GM18870 (cell line): Measurements from ENCODE around the gene REG3G.
"Not testable (repeated sequence)": the region's sequence is repeated elsewhere in the genome, so short reads cannot be mapped to it uniquely, and the experiment has no call there.

Experiments
- ATAC-seq: cut with Tn5 transposase; IDR thresholded peaks from one replicate; pipeline ENCODE4 v1.9.1; 2021; ENCODE audit warnings: moderate library complexity; ENCODE audit not compliant: unreplicated experiment

The REG3G gene

DNA sequence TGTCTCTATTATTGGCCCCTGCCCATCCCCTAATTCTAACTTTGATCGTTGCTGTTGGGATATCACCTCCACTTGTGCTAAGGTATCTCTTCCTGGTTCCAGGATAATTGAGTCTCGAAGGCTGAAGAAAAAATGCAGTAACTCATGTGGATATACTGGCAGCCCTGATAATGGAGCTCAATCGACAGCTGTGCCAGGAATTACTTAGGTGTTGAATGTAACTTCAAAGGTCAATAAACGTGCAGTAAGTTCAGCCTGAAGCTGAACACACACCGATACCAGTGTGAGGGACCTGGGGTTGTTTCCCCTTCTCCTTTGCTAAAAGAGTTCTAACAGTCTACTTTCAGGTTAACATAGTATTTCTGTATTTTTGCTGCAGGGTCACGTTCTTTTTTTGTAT, 11.9 kb upstream of the REG3G start:
- no peak for ATAC-seq

DNA sequence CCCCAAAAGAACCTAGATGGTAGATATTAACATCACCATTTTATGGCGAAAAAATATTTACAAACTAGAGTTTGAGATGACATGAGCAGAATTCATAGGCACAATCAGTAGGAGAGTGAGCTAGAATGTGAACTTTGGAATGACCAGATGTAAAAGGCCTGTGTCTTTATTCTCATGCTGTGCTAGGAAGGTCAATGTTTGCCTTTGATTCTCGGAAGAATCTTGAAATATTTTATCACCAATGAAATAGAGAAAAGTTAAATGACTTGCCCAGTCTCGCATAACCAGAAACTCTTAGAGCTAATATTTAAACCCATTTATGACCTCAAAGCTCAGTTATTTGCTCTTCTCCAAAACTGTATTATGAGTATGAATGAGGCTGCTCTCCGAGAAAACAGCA, 9.2 kb upstream of the REG3G start:
- ATAC-seq, result no peak

DNA sequence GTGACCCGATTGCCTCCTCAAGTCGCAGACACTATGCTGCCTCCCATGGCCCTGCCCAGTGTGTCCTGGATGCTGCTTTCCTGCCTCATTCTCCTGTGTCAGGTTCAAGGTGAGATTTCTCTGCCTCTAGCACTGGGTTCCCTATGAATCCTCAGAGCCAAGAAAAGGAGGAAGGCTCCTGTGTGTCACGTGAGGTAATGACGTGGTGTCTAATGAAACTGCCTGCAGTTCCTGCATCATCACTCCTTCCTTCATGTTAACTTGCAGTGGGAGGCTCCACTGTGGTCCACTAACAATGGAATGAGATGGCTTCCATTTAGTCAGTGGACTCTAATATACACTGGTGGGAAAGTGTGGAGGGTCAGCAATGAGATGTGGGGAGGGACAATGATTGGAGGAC, 559 bp downstream of the REG3G start:
- ATAC-seq, result no peak

DNA sequence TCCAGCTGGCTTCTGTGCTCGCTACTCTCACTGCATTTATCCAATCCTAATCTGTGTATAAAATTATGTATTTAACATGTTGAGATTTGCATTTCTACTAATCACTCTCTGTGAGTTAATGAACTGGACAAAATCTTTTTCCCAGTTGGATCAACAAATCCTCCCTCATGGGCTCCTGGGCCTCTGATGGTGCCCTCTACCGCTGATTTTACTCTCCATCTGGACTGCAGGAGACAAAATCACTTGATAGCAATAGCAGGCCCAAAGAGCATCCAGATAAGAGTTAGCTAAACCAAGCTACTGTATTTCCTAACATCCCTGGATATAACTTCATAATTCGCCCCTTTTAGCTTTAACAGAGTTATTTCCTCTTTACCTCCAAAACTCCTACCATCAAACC, 14.4 kb downstream of the REG3G start:
- ATAC-seq, result no peak

DNA sequence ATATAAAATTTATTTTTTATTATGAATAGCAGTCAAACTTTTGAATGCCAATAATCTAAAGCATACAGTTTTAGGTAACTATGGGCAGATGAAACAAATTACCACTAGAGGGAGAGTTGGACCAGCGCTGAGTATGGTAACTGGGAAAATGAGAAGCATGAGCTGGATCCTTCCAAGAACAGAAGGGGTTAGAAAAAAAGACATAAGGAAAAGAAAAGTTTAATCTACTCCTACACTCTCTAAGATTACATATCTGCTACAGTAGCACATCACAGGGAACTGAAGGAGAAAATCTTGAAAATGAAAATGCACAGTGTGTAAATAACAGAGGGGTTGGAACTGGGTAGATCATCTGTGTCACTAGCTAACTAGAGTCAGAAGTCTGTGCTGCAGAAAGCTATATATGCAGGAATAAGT, 15.5 kb downstream of the REG3G start:
- no peak for ATAC-seq

DNA sequence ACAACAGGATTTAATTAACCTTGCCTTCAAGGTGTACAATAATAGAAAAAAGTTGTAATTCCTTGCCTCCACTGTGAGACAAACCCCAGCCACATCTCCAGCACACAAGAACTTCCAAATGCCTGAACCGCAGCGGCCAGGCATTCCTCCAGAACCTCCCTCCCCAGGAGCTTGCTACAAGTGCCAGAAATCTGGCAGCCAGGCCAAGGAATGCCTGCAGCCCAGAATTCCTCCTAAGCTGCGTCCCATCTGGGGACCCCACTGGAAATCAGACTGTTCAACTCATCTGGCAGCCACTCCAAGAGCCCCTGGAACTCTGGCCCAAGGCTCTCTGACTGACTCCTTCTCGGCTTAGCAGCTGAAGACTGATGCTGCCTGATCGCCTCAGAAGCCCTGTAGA, 28.0 kb downstream of the REG3G start:
- ATAC-seq, result not testable (repeated sequence)

DNA sequence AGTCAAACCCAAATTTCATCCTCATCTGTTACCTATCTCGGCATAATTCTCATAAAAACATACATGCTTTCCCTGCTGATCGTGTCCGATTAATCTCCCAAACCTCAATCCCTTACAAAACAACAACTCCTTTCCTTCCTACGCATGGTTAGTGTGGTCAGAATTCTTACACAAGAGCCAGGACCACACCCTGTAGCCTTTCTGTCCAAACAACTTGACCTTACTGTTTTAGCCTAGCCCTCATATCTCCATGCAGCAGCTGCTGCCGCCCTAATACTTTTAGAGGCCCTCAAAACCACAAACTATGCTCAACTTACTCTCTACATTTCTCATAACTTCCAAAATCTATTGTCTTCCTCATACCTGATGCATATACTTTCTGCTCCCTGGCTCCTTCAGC, 29.3 kb downstream of the REG3G start:
- ATAC-seq, result not testable (repeated sequence)

DNA sequence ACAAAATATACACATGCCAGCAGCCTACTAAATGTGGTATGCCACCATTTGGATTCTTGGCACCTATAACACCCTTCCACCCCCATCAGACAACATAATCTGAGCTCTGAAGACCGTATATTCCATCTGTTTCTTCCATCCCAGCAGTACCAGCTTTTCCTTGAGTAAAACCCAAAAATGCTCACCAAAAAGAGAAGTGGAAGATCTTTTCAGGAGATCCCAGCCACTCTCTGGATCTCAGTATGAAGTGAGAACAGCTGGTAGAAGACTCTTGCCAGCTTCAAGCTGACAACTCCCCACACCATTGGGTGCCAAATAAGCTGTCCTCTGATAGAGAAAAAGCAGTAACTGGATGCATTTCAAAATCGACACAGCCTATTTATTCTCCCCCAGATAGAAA, 39.7 kb downstream of the REG3G start:
- ATAC-seq, result no peak

DNA sequence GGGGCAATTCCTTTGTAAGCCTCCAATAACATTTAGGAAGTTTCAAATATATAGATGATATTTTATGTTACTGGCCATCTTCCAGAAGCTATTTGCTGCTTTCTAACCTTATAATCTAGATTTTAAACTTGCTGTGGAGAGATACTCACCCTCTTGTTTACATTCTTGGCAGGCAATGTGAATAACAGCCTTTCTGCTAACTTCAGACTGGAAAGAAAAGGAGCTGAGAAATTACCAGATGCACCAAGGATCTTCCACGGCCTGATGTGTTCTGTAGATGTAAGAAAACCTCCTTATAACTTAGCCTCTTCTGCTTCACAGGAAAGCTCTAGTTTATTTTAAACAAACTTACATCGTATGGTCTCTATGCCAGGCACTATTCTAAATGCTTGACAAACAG, 45.6 kb downstream of the REG3G start:
- no peak for ATAC-seq
